Measurements from ENCODE around the gene BGN.

Gene BGN

GRCh38 chrX:153448556-153449367 is 46.0 kb upstream of the BGN start:
- DNase-seq (ENCODE audit: low read depth), result no peak
- no peak for TF ChIP-seq CTCF (IDR thresholded peaks at IDR 0.05; ENCODE audit: insufficient read depth, low read depth, low read length, missing control alignments)
- H3K4me3 ChIP-seq (ENCODE audit: low read depth, low read length), result no peak overlapping the region

GRCh38 chrX:153449368-153450113 is 45.2 kb upstream of the BGN start:
- H3K4me3 ChIP-seq (ENCODE audit: low read depth, low read length), result no peak overlapping the region
- DNase-seq (ENCODE audit: low read depth), result no peak
- no peak for TF ChIP-seq CTCF (IDR thresholded peaks at IDR 0.05; ENCODE audit: insufficient read depth, low read depth, low read length, missing control alignments)

- no peak for TF ChIP-seq CTCF (IDR thresholded peaks at IDR 0.05; ENCODE audit: insufficient read depth, low read depth, low read length, missing control alignments)
- H3K4me3 ChIP-seq (ENCODE audit: low read depth, low read length), result no peak overlapping the region
- no peak for DNase-seq (ENCODE audit: low read depth)
These were observed 44.4 kb upstream of the BGN start for GRCh38 chrX:153450114-153450948.

GRCh38 chrX:153450949-153451277 is 43.9 kb upstream of the BGN start:
- H3K4me3 ChIP-seq (ENCODE audit: low read depth, low read length), result no peak overlapping the region
- no peak for TF ChIP-seq CTCF (IDR thresholded peaks at IDR 0.05; ENCODE audit: insufficient read depth, low read depth, low read length, missing control alignments)
- DNase-seq (ENCODE audit: low read depth), result no peak

GRCh38 chrX:153454901-153455550 is 39.8 kb upstream of the BGN start:
- H3K4me3 ChIP-seq (ENCODE audit: low read depth, low read length), result no peak overlapping the region
- no peak for TF ChIP-seq CTCF (IDR thresholded peaks at IDR 0.05; ENCODE audit: insufficient read depth, low read depth, low read length, missing control alignments)
- DNase-seq (ENCODE audit: low read depth), result no peak

GRCh38 chrX:153455571-153455970 is 39.2 kb upstream of the BGN start:
- H3K4me3 ChIP-seq (ENCODE audit: low read depth, low read length), result no peak overlapping the region
- no peak for DNase-seq (ENCODE audit: low read depth)
- no peak for TF ChIP-seq CTCF (IDR thresholded peaks at IDR 0.05; ENCODE audit: insufficient read depth, low read depth, low read length, missing control alignments)

Data from GM12865 (cell line).